Liver (tissue), 9 donors: Measurements from ENCODE around the gene SLFN14. TPM values are rescaled to one million over a fixed set of nuclear protein-coding genes. Genes with fewer than 3 reads are reported as not detected.

Experiments
- DNase-seq: peaks from one replicate; pipeline ENCODE4 v3.0.0-alpha.2; 2017; ENCODE audit warnings: low spot score
- H3K27ac ChIP-seq, 2 donors: one replicate each; pipeline ENCODE4 v1.7.0; 2013; ENCODE audit warnings: inconsistent platforms in 2 of 2, low read length in 2 of 2, control low read depth in 1 of 2, low read depth in 1 of 2, mild to moderate bottlenecking in 1 of 2
- H3K27me3 ChIP-seq, 4 donors: one replicate each; pipeline versions ENCODE4 v1.6.1 to v1.7.0; 2013; ENCODE audit warnings: low read length in 3 of 4, inconsistent platforms in 1 of 4, mild to moderate bottlenecking in 1 of 4, moderate library complexity in 1 of 4; ENCODE audit not compliant: control insufficient read depth in 4 of 4, insufficient read depth in 4 of 4
- H3K36me3 ChIP-seq, 4 donors: one replicate each; pipeline versions ENCODE4 v1.6.1 to v1.7.0; 2013; ENCODE audit warnings: low read length in 3 of 4, mild to moderate bottlenecking in 3 of 4, low read depth in 1 of 4, moderate library complexity in 1 of 4; ENCODE audit not compliant: control insufficient read depth in 4 of 4, insufficient read depth in 3 of 4
- H3K4me1 ChIP-seq, 4 donors: one replicate each; pipeline versions ENCODE4 v1.6.1 to v1.7.0; 2013; ENCODE audit warnings: low read length in 3 of 4, mild to moderate bottlenecking in 3 of 4, moderate library complexity in 1 of 4; ENCODE audit not compliant: control insufficient read depth in 4 of 4, insufficient read depth in 4 of 4
- H3K4me3 ChIP-seq, 3 donors: one replicate each; pipeline versions ENCODE4 v1.6.1 to v1.7.0; 2013; ENCODE audit warnings: low read length in 3 of 3, control low read depth in 1 of 3, low read depth in 1 of 3, mild to moderate bottlenecking in 1 of 3
- H3K9ac ChIP-seq, 2 donors: one replicate each; pipeline ENCODE4 v1.7.0; 2013; ENCODE audit warnings: low read length in 2 of 2, mild to moderate bottlenecking in 2 of 2, moderate library complexity in 2 of 2, control low read depth in 1 of 2, low read depth in 1 of 2
- H3K9me3 ChIP-seq, 4 donors: one replicate each; pipeline versions ENCODE4 v1.6.1 to v1.7.0; 2013; ENCODE audit warnings: low read length in 3 of 4; ENCODE audit not compliant: control insufficient read depth in 4 of 4
- ATF3 ChIP-seq: IDR thresholded peaks from 2 replicates; pipeline ENCODE4 v1.6.1; 2016; ENCODE audit warnings: antibody characterized with exemption
- CTCF ChIP-seq: fragments of 150-350 bp; IDR thresholded peaks from 2 replicates; pipeline ENCODE4 v1.5.1; 2017; ENCODE audit warnings: improper control_type of control experiment, low read depth, low read length; ENCODE audit not compliant: missing input control
- EGR1 ChIP-seq, 2 donors: IDR thresholded peaks; 2 replicates each; pipeline ENCODE4 v1.6.1; 2016 to 2018; ENCODE audit warnings: antibody characterized with exemption in 2 of 2, low read depth in 2 of 2
- FOXA1 ChIP-seq: IDR thresholded peaks from 2 replicates; pipeline ENCODE4 v1.6.1; 2016; ENCODE audit warnings: antibody characterized with exemption
- FOXA2 ChIP-seq: IDR thresholded peaks from 2 replicates; pipeline ENCODE4 v1.6.1; 2016; ENCODE audit warnings: antibody characterized with exemption
- GABPA ChIP-seq, 2 donors: IDR thresholded peaks in 1 of 2; conservative IDR thresholded peaks in 1 of 2; 2 replicates each; pipeline ENCODE4 v1.6.1; 2016; ENCODE audit warnings: antibody characterized with exemption in 2 of 2, mild to moderate bottlenecking in 1 of 2, moderate library complexity in 1 of 2
- HNF4A ChIP-seq, 2 donors: conservative IDR thresholded peaks; 2 replicates each; pipeline ENCODE4 v1.6.1; 2016; ENCODE audit warnings: antibody characterized with exemption in 2 of 2, mild to moderate bottlenecking in 2 of 2
- HNF4G ChIP-seq: IDR thresholded peaks from 2 replicates; pipeline ENCODE4 v1.6.1; 2016; ENCODE audit warnings: antibody characterized with exemption
- JUND ChIP-seq, 2 donors: IDR thresholded peaks; 2 replicates each; pipeline ENCODE4 v1.6.1; 2016; ENCODE audit warnings: antibody characterized with exemption in 2 of 2
- MAX ChIP-seq: IDR thresholded peaks from 2 replicates; pipeline ENCODE4 v1.6.1; 2016; ENCODE audit warnings: antibody characterized with exemption
- NR2F2 ChIP-seq: IDR thresholded peaks from 2 replicates; pipeline ENCODE4 v1.6.1; 2016; ENCODE audit warnings: antibody characterized with exemption
- RAD21 ChIP-seq, 2 donors: IDR thresholded peaks; 2 replicates each; pipeline ENCODE4 v1.6.1; 2016; ENCODE audit warnings: antibody characterized with exemption in 2 of 2, mild to moderate bottlenecking in 2 of 2
- RXRA ChIP-seq, 2 donors: IDR thresholded peaks; 2 replicates each; pipeline ENCODE4 v1.6.1; 2017 to 2018; ENCODE audit warnings: antibody characterized with exemption in 2 of 2, mild to moderate bottlenecking in 1 of 2
- SP1 ChIP-seq: IDR thresholded peaks from 2 replicates; pipeline ENCODE4 v1.6.1; 2018; ENCODE audit warnings: antibody characterized with exemption, mild to moderate bottlenecking
- TAF1 ChIP-seq: conservative IDR thresholded peaks from 2 replicates; pipeline ENCODE4 v1.6.1; 2016; ENCODE audit warnings: antibody characterized with exemption, mild to moderate bottlenecking
- YY1 ChIP-seq: IDR thresholded peaks from 2 replicates; pipeline ENCODE4 v1.6.1; 2016; ENCODE audit warnings: antibody characterized with exemption, mild to moderate bottlenecking
- WGBS: extraction: QIAGEN DNeasy Blood & Tissue Kit; methylation state at CpG from one replicate; pipeline ENCODE4 v1.1.7; 2013; 5-methylcytosine and 5-hydroxymethylcytosine counted together
- polyA plus RNA-seq, 2 donors: library from polyadenylated mRNA; stranded (reverse) in 1 of 2; unstranded in 1 of 2; fragments of 200-250 nt in 1 of 2; fragments of >200 nt in 1 of 2; fragmentation: Nextera tagmentation in 1 of 2; extraction: Ambion mirVana in 1 of 2; gene quantifications; one replicate each; pipeline versions ENCODE4 v1.2.1 to v1.2.3, GENCODE V29; 2013 to 2015
- total RNA-seq, 2 donors: library from RNA; depleted of rRNA; stranded (reverse); fragments of >200 nt; gene quantifications; one replicate each; pipeline ENCODE4 v1.2.3, GENCODE V29; 2014
- TF ChIP-seq, protein P1 (sequence below): IDR thresholded peaks from 2 replicates; pipeline ENCODE4 v1.6.1; 2016; ENCODE audit warnings: antibody characterized with exemption
- TF ChIP-seq, protein P2 (sequence below): IDR thresholded peaks from 2 replicates; pipeline ENCODE4 v1.6.1; 2016; ENCODE audit warnings: antibody characterized with exemption, mild to moderate bottlenecking
- donor health status: healthy.
- donor health status: healthy.
- donor health status: healthy.
- donor health status: healthy.
- donor health status: healthy.

SLFN14 gene
- total and polyA plus RNA-seq, 4 donors: under 0.01 to 23.7 TPM; not detected in 2

GRCh38 chr17:35534576-35535093 is 26.0 kb downstream of the SLFN14 start:
- Histone ChIP-seq H3K4me1 (peaks cover 2 to 17% (median 7%) of the 10 kb centered on the region in 4 donors), H3K36me3 (no peaks in the 10 kb centered on the region), H3K27ac (peak overlapping the region in 1 of 2 donors; percentile 5), H3K9me3 (no peaks in the 10 kb centered on the region), H3K4me3 (no peak overlapping the region), H3K9ac (peak overlapping the region in 1 of 2 donors; percentile 54), H3K27me3 (no peaks in the 10 kb centered on the region)
- peak; percentile 20 for TF ChIP-seq YY1
- TF ChIP-seq, protein P1, sequence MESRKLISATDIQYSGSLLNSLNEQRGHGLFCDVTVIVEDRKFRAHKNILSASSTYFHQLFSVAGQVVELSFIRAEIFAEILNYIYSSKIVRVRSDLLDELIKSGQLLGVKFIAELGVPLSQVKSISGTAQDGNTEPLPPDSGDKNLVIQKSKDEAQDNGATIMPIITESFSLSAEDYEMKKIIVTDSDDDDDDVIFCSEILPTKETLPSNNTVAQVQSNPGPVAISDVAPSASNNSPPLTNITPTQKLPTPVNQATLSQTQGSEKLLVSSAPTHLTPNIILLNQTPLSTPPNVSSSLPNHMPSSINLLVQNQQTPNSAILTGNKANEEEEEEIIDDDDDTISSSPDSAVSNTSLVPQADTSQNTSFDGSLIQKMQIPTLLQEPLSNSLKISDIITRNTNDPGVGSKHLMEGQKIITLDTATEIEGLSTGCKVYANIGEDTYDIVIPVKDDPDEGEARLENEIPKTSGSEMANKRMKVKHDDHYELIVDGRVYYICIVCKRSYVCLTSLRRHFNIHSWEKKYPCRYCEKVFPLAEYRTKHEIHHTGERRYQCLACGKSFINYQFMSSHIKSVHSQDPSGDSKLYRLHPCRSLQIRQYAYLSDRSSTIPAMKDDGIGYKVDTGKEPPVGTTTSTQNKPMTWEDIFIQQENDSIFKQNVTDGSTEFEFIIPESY: peak; percentile 24
- TF ChIP-seq GABPA (IDR thresholded peaks at IDR 0.05 in 1 of 2, conservative IDR thresholded peaks at IDR 0.05 in 1 of 2): no peak
- no peak for TF ChIP-seq EGR1 (IDR thresholded peaks at IDR 0.05; ENCODE audit: low read depth in 2 of 2)
- TF ChIP-seq SP1: no peak
- TF ChIP-seq ATF3: no peak
- TF ChIP-seq, protein P2, sequence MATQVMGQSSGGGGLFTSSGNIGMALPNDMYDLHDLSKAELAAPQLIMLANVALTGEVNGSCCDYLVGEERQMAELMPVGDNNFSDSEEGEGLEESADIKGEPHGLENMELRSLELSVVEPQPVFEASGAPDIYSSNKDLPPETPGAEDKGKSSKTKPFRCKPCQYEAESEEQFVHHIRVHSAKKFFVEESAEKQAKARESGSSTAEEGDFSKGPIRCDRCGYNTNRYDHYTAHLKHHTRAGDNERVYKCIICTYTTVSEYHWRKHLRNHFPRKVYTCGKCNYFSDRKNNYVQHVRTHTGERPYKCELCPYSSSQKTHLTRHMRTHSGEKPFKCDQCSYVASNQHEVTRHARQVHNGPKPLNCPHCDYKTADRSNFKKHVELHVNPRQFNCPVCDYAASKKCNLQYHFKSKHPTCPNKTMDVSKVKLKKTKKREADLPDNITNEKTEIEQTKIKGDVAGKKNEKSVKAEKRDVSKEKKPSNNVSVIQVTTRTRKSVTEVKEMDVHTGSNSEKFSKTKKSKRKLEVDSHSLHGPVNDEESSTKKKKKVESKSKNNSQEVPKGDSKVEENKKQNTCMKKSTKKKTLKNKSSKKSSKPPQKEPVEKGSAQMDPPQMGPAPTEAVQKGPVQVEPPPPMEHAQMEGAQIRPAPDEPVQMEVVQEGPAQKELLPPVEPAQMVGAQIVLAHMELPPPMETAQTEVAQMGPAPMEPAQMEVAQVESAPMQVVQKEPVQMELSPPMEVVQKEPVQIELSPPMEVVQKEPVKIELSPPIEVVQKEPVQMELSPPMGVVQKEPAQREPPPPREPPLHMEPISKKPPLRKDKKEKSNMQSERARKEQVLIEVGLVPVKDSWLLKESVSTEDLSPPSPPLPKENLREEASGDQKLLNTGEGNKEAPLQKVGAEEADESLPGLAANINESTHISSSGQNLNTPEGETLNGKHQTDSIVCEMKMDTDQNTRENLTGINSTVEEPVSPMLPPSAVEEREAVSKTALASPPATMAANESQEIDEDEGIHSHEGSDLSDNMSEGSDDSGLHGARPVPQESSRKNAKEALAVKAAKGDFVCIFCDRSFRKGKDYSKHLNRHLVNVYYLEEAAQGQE: no peak
- TF ChIP-seq FOXA2: no peak
- peak in 1 of 2 donors; percentile 40 for TF ChIP-seq JUND (IDR thresholded peaks at IDR 0.05)
- no peak for TF ChIP-seq CTCF
- no peak for TF ChIP-seq NR2F2
- peak; percentile 56 to 66 for TF ChIP-seq HNF4A (conservative IDR thresholded peaks at IDR 0.05)
- peak in 1 of 2 donors; percentile 57 for TF ChIP-seq RXRA (IDR thresholded peaks at IDR 0.05)
- no peak for TF ChIP-seq MAX
- TF ChIP-seq FOXA1: no peak
- TF ChIP-seq HNF4G: no peak
- TF ChIP-seq TAF1: no peak
- peak in 1 of 2 donors; percentile 39 for TF ChIP-seq RAD21 (IDR thresholded peaks at IDR 0.05)
- DNase-seq: no peak
- 50% methylated on average over 3 of the region's 3 CpGs for WGBS
